Measurements from ENCODE around the gene DLK2.
"Not testable (repeated sequence)": the region's sequence is repeated elsewhere in the genome, so short reads cannot be mapped to it uniquely, and the experiment has no call there.

DLK2 gene, protein sequence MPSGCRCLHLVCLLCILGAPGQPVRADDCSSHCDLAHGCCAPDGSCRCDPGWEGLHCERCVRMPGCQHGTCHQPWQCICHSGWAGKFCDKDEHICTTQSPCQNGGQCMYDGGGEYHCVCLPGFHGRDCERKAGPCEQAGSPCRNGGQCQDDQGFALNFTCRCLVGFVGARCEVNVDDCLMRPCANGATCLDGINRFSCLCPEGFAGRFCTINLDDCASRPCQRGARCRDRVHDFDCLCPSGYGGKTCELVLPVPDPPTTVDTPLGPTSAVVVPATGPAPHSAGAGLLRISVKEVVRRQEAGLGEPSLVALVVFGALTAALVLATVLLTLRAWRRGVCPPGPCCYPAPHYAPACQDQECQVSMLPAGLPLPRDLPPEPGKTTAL

DNA sequence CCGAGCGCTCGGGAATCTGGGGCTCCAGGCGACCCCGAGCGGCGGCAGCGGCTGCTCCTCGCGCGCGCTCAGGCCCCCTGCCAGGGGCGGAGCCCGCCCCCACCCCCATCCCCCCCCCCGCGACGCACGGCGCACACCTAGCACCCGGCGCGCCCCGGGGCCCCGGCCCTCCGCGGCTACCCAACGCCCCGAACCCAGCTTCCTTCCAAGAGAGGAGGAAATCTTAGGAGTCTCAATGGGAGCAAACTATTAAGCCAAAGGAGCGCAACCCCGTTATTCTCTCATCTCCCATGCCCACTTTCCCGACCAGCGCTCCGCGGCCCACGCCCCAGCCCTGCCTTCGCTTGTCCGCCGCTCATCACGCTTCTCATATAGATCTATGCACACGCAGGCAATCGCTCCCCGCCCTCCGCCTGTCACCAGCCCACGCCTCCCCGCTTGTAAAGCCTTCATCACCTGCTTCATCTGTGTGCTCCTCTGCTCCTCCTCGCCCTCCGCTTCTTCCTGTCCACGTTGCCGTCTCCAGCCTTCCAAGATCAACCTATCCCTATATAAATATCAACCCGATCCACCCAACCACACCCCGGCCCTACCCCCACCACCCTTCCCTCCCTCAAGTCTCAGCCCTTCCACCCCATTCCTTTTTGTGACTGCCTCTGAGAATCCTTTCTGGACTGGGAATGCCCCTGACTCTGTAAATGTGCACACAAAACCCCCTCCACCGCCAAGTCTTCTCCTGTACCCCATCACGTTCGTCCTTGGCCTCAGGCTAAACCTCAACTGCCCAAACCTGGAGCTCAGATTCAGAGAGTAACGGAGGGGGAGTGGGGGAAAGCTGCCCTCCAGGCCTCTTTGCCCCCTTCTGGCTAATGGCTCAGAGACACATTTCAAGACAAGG lies at the start of gene DLK2:
Gene DLK2, minus strand, starts transcription at position 18 of the 898 bp plus-strand sequence. CDS start 723 bp downstream, outside the sequence.
- H3K4me3 ChIP-seq (ENCODE audit: low read depth in 1 of 2, low read length in 2 of 2) = peak within 1 kb of the TSS; percentile 33 to 70
- peaks cover 5% of the 10 kb centered on the region for H3K27me3 ChIP-seq (ENCODE audit: low read depth, low read length)
- H3K9me3 ChIP-seq (ENCODE audit: control insufficient read depth in 1 of 2, low read length in 2 of 2) = no peaks in the 10 kb centered on the region
- H3K36me3 ChIP-seq (ENCODE audit: control insufficient read depth in 1 of 2, insufficient read depth in 2 of 2, low read length in 2 of 2) = peaks cover 9 to 15% of the 10 kb centered on the region in 2 donors
- no peak within 1 kb of the TSS for H3K27ac ChIP-seq (ENCODE audit: low read length)
- H3K4me1 ChIP-seq (ENCODE audit: control insufficient read depth in 1 of 2, insufficient read depth in 2 of 2, low read length in 2 of 2) = peaks cover 0 to 12% of the 10 kb centered on the region in 2 donors

DNA sequence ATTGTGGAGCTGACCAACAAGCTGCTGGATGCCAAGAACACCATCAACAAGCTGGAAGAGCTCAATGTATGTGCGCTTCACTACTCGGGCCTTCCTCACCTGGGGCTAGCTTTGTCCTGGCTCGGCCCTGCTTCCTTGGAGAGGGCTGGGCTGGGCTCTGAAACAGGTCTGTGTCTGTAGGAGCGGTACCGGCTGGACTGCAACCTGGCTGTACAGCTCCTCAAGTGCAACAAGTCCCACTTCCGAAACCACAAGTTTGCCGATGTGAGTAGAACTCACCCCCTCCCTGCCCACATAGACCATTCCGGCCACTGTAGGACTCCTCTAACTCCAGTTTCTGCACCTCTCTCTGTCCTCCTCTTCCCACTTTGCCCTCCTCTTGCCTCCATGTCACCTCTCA lies 48.1 kb upstream of the DLK2 start:
- peaks cover 44 to 69% of the 10 kb centered on the region in 2 donors for H3K36me3 ChIP-seq (ENCODE audit: control insufficient read depth in 1 of 2, insufficient read depth in 2 of 2, low read length in 2 of 2)
- peaks cover 0 to 9% of the 10 kb centered on the region in 2 donors for H3K4me1 ChIP-seq (ENCODE audit: control insufficient read depth in 1 of 2, insufficient read depth in 2 of 2, low read length in 2 of 2)
- no peak overlapping the region for H3K27ac ChIP-seq (ENCODE audit: low read length)
- H3K4me3 ChIP-seq (ENCODE audit: low read depth in 1 of 2, low read length in 2 of 2) = no peak overlapping the region
- peaks cover 6% of the 10 kb centered on the region for H3K27me3 ChIP-seq (ENCODE audit: low read depth, low read length)
- no peaks in the 10 kb centered on the region for H3K9me3 ChIP-seq (ENCODE audit: control insufficient read depth in 1 of 2, low read length in 2 of 2)

DNA sequence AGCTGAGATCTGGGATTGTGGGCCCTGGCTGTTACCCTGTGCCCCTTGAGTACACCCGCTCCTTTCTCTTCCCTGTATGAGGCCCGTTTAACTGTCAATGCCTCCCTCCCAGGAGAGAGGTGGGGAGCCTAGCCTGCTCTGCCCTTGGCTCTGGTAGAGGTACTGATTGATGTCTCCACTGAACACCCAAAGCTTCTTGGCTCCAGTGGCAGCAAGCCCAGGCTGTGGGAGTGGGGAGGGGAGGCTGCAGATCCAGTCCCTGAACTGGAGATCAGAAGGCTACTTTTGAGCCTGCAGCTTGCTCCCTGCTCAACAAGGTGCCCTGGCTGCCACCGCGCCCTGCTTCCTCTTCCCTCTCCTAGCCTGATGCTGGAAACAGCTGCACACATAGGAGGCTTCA lies 47.3 kb upstream of the DLK2 start:
- no peak overlapping the region for H3K4me3 ChIP-seq (ENCODE audit: low read depth in 1 of 2, low read length in 2 of 2)
- H3K27ac ChIP-seq (ENCODE audit: low read length) = no peak overlapping the region
- H3K36me3 ChIP-seq (ENCODE audit: control insufficient read depth in 1 of 2, insufficient read depth in 2 of 2, low read length in 2 of 2) = peaks cover 44 to 75% of the 10 kb centered on the region in 2 donors
- peaks cover under 1% of the 10 kb centered on the region for H3K27me3 ChIP-seq (ENCODE audit: low read depth, low read length)
- H3K4me1 ChIP-seq (ENCODE audit: control insufficient read depth in 1 of 2, insufficient read depth in 2 of 2, low read length in 2 of 2) = peaks cover 0 to 9% of the 10 kb centered on the region in 2 donors
- no peaks in the 10 kb centered on the region for H3K9me3 ChIP-seq (ENCODE audit: control insufficient read depth in 1 of 2, low read length in 2 of 2)

DNA sequence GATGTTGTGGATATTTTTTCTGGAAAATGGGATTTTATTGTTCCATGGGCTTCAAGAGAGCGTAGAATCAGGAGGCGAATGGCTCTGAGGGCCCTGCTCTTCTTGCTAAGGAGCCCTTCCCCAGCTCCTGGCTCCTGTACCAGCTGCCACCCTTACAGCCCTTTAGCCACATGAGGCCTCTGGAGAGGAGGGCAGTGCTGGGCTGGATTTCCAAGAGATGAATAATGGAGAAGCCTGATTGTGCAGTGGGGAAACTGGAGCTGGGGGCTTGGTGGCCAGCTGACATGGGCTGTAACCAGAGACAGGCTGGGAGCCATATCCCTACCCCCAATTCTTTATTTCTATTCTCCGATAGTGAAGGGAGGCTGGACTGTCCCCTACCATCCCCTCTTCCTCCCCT lies 45.6 kb upstream of the DLK2 start:
- H3K9me3 ChIP-seq (ENCODE audit: control insufficient read depth in 1 of 2, low read length in 2 of 2) = no peaks in the 10 kb centered on the region
- H3K27ac ChIP-seq (ENCODE audit: low read length) = no peak overlapping the region
- H3K4me3 ChIP-seq (ENCODE audit: low read depth in 1 of 2, low read length in 2 of 2) = no peak overlapping the region
- H3K4me1 ChIP-seq (ENCODE audit: control insufficient read depth in 1 of 2, insufficient read depth in 2 of 2, low read length in 2 of 2) = peaks cover 3 to 13% of the 10 kb centered on the region in 2 donors
- no peaks in the 10 kb centered on the region for H3K27me3 ChIP-seq (ENCODE audit: low read depth, low read length)
- peaks cover 44 to 74% of the 10 kb centered on the region in 2 donors for H3K36me3 ChIP-seq (ENCODE audit: control insufficient read depth in 1 of 2, insufficient read depth in 2 of 2, low read length in 2 of 2)

DNA sequence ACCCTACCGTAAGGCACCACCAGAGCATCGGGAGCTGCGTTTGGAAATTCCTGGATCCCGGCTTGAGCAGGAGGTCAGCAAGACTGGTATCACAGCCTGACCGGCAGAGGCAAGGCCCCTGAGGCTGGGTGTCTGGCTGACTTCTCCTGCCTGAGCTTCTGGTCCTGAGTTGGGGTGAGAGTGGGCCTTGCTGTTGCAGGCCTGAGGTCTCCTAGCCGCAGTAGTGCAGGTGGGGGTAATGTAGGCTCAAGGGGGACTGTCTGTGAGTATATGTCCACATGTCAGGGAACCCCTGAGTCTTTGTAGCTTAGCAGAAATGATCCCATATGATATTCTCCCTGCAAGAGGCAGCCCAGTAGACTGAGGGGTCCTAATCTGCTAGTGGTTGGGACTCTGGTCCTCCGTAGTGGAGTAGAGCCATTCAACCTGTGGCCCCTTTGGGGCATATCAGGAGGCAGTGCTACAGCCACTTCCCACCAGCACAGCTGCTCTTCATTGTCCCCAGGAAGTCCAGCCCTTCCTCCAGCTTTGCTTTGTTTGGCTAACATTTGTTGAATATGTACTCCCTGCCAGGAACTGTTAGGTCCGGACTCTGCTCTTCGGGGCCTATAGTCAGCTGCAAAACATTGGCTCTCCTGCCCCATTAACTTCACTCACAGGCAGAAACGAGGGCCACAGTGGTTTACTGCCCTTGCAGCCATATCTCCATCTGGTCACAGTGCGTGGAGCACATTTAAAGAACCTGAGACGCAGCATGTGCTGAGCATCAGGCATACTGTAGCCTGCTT lies 43.9 kb upstream of the DLK2 start:
- peaks cover 3 to 22% of the 10 kb centered on the region in 2 donors for H3K4me1 ChIP-seq (ENCODE audit: control insufficient read depth in 1 of 2, insufficient read depth in 2 of 2, low read length in 2 of 2)
- H3K27ac ChIP-seq (ENCODE audit: low read length) = no peak overlapping the region
- H3K27me3 ChIP-seq (ENCODE audit: low read depth, low read length) = no peaks in the 10 kb centered on the region
- peaks cover 41 to 57% of the 10 kb centered on the region in 2 donors for H3K36me3 ChIP-seq (ENCODE audit: control insufficient read depth in 1 of 2, insufficient read depth in 2 of 2, low read length in 2 of 2)
- no peak overlapping the region for H3K4me3 ChIP-seq (ENCODE audit: low read depth in 1 of 2, low read length in 2 of 2)
- no peaks in the 10 kb centered on the region for H3K9me3 ChIP-seq (ENCODE audit: control insufficient read depth in 1 of 2, low read length in 2 of 2)

DNA sequence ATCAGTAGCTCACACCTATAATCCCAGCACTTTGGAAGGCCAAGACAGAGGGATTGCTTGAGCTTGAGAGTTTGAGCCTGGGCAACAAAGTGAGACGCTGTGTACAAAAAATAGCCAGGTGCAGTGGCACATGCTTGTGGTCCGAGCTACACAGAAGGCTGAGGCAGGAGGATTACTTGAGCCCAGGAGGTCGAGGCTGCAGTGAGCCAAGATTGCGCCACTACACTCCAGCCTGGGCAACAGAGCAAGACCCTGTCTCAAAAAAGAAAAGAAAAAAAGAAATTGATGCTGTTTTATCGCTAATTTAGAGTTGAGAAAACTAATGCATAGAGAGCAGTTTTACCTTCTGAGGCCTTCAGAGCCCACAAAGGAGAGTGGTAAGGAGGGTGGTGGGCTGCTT lies 42.9 kb upstream of the DLK2 start:
- Histone ChIP-seq H3K36me3 (ENCODE audit: control insufficient read depth in 1 of 2, insufficient read depth in 2 of 2, low read length in 2 of 2) (peaks cover 35 to 50% of the 10 kb centered on the region in 2 donors), H3K4me1 (ENCODE audit: control insufficient read depth in 1 of 2, insufficient read depth in 2 of 2, low read length in 2 of 2) (peaks cover 3 to 22% of the 10 kb centered on the region in 2 donors)
- H3K9me3 ChIP-seq (ENCODE audit: control insufficient read depth in 1 of 2, low read length in 2 of 2); H3K4me3 ChIP-seq (ENCODE audit: low read depth in 1 of 2, low read length in 2 of 2); H3K27me3 ChIP-seq (ENCODE audit: low read depth, low read length); H3K27ac ChIP-seq (ENCODE audit: low read length): not testable (repeated sequence)

DNA sequence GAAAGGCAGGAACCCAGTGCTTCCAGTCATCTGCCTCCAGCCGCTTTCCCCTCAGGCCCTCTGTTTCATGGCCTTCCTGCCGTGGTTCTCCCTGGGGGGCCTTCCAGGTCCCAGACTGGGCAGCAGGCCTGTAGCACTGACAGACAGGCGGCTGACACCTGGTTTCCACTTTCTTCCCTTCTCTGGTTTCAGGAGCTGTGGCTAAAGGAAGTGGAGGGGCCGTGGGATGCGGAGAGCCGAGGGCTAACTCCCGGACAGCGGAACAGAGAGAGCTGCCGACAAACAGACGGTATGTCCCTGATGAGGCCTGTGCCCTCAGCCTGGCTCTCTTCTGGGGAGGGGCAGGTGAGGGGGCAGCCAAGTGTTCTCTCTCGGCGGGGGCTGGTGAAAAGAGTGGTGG lies 42.3 kb upstream of the DLK2 start:
- Histone ChIP-seq H3K9me3 (ENCODE audit: control insufficient read depth in 1 of 2, low read length in 2 of 2) (no peaks in the 10 kb centered on the region), H3K4me1 (ENCODE audit: control insufficient read depth in 1 of 2, insufficient read depth in 2 of 2, low read length in 2 of 2) (peaks cover 5 to 26% of the 10 kb centered on the region in 2 donors), H3K27ac (ENCODE audit: low read length) (no peak overlapping the region), H3K4me3 (ENCODE audit: low read depth in 1 of 2, low read length in 2 of 2) (no peak overlapping the region), H3K36me3 (ENCODE audit: control insufficient read depth in 1 of 2, insufficient read depth in 2 of 2, low read length in 2 of 2) (peaks cover 29 to 44% of the 10 kb centered on the region in 2 donors), H3K27me3 (ENCODE audit: low read depth, low read length) (no peaks in the 10 kb centered on the region)

DNA sequence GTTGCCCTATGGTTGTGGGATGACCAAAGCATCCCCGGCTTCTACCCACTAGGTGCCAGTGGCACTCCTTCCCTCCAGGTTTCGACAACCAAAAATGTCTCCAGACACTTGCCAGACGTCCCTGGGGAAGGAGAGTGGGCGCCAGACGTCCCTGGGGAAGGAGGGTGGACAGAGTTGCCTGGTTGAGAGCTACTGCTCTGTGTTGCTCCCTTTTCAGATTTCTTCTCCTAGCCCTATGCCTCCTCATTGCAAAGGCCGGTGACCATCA lies 41.7 kb upstream of the DLK2 start:
- no peak overlapping the region for H3K4me3 ChIP-seq (ENCODE audit: low read depth in 1 of 2, low read length in 2 of 2)
- no peak overlapping the region for H3K27ac ChIP-seq (ENCODE audit: low read length)
- peaks cover 24 to 38% of the 10 kb centered on the region in 2 donors for H3K36me3 ChIP-seq (ENCODE audit: control insufficient read depth in 1 of 2, insufficient read depth in 2 of 2, low read length in 2 of 2)
- peaks cover 11 to 32% of the 10 kb centered on the region in 2 donors for H3K4me1 ChIP-seq (ENCODE audit: control insufficient read depth in 1 of 2, insufficient read depth in 2 of 2, low read length in 2 of 2)
- no peaks in the 10 kb centered on the region for H3K9me3 ChIP-seq (ENCODE audit: control insufficient read depth in 1 of 2, low read length in 2 of 2)
- no peaks in the 10 kb centered on the region for H3K27me3 ChIP-seq (ENCODE audit: low read depth, low read length)

DNA sequence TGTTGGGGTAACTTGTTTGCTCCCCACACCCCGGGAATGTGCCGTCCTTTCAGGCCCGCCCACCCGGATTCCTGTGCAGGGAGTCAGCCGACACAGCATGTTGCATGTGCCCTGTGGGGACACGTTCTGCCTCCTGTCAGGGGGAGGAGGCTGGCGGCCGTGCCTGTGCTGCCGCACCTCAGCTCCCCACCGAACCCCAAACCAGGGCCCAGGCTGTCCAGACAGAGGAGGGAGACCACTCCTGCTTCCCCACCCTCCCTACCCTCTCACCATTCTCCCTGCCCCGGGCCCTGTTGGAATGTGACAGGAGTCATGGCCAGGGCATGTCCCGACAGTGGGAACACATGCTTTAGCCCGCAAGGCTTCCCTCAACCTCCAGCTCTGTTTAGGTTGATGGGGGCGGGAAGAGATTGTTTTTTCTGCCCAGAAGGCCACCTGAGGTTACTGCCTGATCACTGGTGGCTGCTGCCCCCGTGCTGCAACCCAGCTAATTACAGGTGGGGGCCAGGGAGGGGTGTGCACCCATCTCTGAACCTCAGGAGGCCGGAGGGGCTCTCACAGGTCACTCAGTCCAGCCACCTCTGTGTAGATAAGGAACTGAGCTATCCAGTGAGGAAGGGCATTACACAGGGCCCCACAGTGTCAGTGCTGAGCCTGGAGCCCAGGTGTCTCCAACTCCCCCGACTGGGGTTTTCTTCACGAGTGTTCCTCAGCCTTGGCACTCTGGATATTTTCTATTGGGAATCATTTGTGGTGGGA lies 41.2 kb upstream of the DLK2 start:
- H3K36me3 ChIP-seq (ENCODE audit: control insufficient read depth in 1 of 2, insufficient read depth in 2 of 2, low read length in 2 of 2) = peaks cover 24 to 37% of the 10 kb centered on the region in 2 donors
- peaks cover 15 to 37% of the 10 kb centered on the region in 2 donors for H3K4me1 ChIP-seq (ENCODE audit: control insufficient read depth in 1 of 2, insufficient read depth in 2 of 2, low read length in 2 of 2)
- no peaks in the 10 kb centered on the region for H3K27me3 ChIP-seq (ENCODE audit: low read depth, low read length)
- no peaks in the 10 kb centered on the region for H3K9me3 ChIP-seq (ENCODE audit: control insufficient read depth in 1 of 2, low read length in 2 of 2)
- no peak overlapping the region for H3K27ac ChIP-seq (ENCODE audit: low read length)
- H3K4me3 ChIP-seq (ENCODE audit: low read depth in 1 of 2, low read length in 2 of 2) = no peak overlapping the region

DNA sequence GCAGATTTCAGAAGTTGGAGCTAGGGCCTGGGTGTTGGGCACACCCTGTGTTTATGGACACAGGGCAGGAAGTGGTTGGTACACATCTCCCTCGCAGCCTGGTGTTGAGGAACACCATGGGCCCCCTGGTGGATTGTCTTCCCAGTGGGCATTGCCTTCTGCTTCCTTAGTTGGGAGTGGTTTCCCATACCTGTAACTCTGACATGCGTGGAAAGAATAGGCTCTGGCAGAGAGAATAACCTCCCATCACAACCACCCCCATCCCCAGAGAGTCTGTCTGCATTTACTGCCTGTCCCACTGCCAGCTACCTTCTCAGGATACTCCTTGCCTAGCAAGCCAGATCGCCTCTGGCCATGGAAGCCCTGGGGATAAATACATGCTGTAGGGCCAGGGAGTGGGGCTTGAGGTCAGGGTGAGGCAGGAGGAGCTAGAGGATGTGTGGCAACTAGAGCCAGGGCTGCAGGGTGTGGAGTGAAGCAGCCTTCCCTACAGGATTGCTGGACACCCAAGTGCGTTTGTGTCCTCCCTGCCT lies 40.1 kb upstream of the DLK2 start:
- H3K27me3 ChIP-seq (ENCODE audit: low read depth, low read length) = no peaks in the 10 kb centered on the region
- H3K4me1 ChIP-seq (ENCODE audit: control insufficient read depth in 1 of 2, insufficient read depth in 2 of 2, low read length in 2 of 2) = peaks cover 16 to 37% of the 10 kb centered on the region in 2 donors
- H3K9me3 ChIP-seq (ENCODE audit: control insufficient read depth in 1 of 2, low read length in 2 of 2) = no peaks in the 10 kb centered on the region
- peaks cover 20 to 26% of the 10 kb centered on the region in 2 donors for H3K36me3 ChIP-seq (ENCODE audit: control insufficient read depth in 1 of 2, insufficient read depth in 2 of 2, low read length in 2 of 2)
- no peak overlapping the region for H3K27ac ChIP-seq (ENCODE audit: low read length)
- no peak overlapping the region for H3K4me3 ChIP-seq (ENCODE audit: low read depth in 1 of 2, low read length in 2 of 2)
